Muscle layer of duodenum (tissue), 2 donors: Measurements from ENCODE around the gene HNF1B.
A peak's percentile ranks its signal among the peaks of the same experiment; 100 is the strongest.

Experiments used
- H3K27ac ChIP-seq: one replicate; pipeline ENCODE4 v1.7.0; 2013; ENCODE audit warnings: mild to moderate bottlenecking, low read length
- H3K27me3 ChIP-seq: one replicate; pipeline ENCODE4 v1.7.0; 2013; ENCODE audit warnings: low read depth, mild to moderate bottlenecking, control low read depth, low read length
- H3K36me3 ChIP-seq, 2 donors: one replicate each; pipeline ENCODE4 v1.7.0; 2013; ENCODE audit warnings: low read length in 2 of 2, control low read depth in 1 of 2, mild to moderate bottlenecking in 1 of 2; ENCODE audit not compliant: insufficient read depth in 2 of 2, control insufficient read depth in 1 of 2
- H3K4me1 ChIP-seq, 2 donors: one replicate each; pipeline ENCODE4 v1.7.0; 2013; ENCODE audit warnings: low read length in 2 of 2, mild to moderate bottlenecking in 2 of 2, control low read depth in 1 of 2, moderate library complexity in 1 of 2; ENCODE audit not compliant: insufficient read depth in 2 of 2, control insufficient read depth in 1 of 2
- H3K4me3 ChIP-seq, 2 donors: one replicate each; pipeline ENCODE4 v1.7.0; 2013; ENCODE audit warnings: low read length in 2 of 2, low read depth in 1 of 2, mild to moderate bottlenecking in 1 of 2
- H3K9me3 ChIP-seq, 2 donors: one replicate each; pipeline ENCODE4 v1.7.0; 2013; ENCODE audit warnings: low read length in 2 of 2, control low read depth in 1 of 2, mild to moderate bottlenecking in 1 of 2; ENCODE audit not compliant: control insufficient read depth in 1 of 2
- donor health status: healthy.

Gene HNF1B

GRCh38 chr17:37759014-37759637 lies 14.3 kb upstream of the HNF1B start:
- no peak overlapping the region for H3K27ac ChIP-seq
- no peaks in the 10 kb centered on the region for H3K9me3 ChIP-seq
- no peaks in the 10 kb centered on the region for H3K4me1 ChIP-seq
- H3K36me3 ChIP-seq = no peaks in the 10 kb centered on the region
- H3K4me3 ChIP-seq = no peak overlapping the region
- H3K27me3 ChIP-seq = no peaks in the 10 kb centered on the region

DNA sequence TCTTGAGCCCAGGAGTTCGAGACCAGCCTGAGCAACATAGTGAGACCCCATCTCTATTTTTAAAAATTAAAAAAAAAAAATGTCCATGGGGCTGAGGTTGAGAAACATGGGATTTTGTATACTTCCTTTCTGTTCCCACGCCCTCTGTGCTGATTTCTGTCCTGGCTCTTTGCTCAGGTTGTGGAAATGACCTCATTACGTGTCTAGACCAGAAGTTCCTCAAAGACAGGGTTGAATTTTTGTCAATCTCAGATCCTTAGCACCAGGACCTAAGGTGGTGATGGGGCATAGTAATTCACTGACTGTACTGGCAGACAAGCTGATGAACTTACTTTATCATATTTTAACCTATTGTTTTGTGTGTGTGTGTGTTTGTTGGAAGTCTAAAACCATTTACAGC lies 11.2 kb upstream of the HNF1B start:
- H3K27me3 ChIP-seq = no peaks in the 10 kb centered on the region

DNA sequence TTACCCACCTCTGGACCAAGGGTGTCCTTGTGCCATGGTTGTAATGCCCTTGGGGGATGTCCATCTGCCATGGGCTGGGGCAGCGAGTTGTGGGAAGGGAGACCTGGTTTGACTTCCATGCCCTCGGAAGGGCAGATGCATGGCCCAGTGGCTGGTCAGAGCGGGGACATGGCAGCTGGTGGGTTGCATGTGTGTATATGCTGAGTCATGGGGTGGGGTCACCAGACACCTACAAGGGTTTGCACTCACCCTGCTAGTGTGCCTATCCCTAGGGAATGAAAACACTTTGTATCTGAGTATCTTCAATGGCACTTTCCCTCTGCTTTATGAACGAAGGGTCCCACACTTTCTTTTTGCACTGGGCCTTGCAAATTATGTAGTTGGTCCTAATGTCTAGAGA lies 10.6 kb upstream of the HNF1B start:
- Histone ChIP-seq H3K4me3 (no peak overlapping the region), H3K27me3 (no peaks in the 10 kb centered on the region), H3K27ac (no peak overlapping the region), H3K9me3 (no peaks in the 10 kb centered on the region), H3K4me1 (no peaks in the 10 kb centered on the region), H3K36me3 (no peaks in the 10 kb centered on the region)

More for the DNA sequence above, 11.2 kb upstream of the HNF1B start:
- Histone ChIP-seq H3K9me3 (no peaks in the 10 kb centered on the region), H3K27ac (no peak overlapping the region), H3K4me3 (no peak overlapping the region), H3K4me1 (no peaks in the 10 kb centered on the region), H3K36me3 (no peaks in the 10 kb centered on the region)

- H3K9me3 ChIP-seq = no peaks in the 10 kb centered on the region
- H3K27me3 ChIP-seq = no peaks in the 10 kb centered on the region
- no peaks in the 10 kb centered on the region for H3K4me1 ChIP-seq
- H3K36me3 ChIP-seq = no peaks in the 10 kb centered on the region
- H3K27ac ChIP-seq = no peak overlapping the region
- H3K4me3 ChIP-seq = no peak overlapping the region
These were observed 9.5 kb upstream of the HNF1B start for GRCh38 chr17:37754363-37754762.

DNA sequence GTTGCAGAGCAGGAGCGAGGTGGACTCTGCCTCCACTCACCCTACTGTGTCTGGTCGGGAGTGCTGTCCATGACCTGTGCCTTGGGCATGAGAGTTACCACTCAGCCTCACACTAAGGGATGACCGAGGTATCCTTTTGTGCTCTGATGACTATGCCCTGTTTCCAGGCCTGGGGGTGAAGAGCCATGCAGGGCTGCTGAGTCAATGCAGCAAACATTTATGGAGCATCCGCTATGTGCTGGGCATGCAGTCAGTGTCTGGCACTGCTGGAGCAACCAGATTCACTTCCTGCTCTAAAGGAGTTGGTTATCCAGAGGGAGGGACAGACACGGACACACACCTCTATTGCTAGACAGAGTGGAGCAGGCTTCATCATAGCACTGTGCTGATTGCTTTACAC lies 7.6 kb upstream of the HNF1B start:
- no peaks in the 10 kb centered on the region for H3K36me3 ChIP-seq
- no peaks in the 10 kb centered on the region for H3K9me3 ChIP-seq
- H3K27me3 ChIP-seq = no peaks in the 10 kb centered on the region
- no peak overlapping the region for H3K4me3 ChIP-seq
- H3K27ac ChIP-seq = no peak overlapping the region
- H3K4me1 ChIP-seq = no peaks in the 10 kb centered on the region

- Histone ChIP-seq H3K9me3 (no peaks in the 10 kb centered on the region), H3K4me1 (no peaks in the 10 kb centered on the region), H3K36me3 (no peaks in the 10 kb centered on the region), H3K4me3 (no peak overlapping the region), H3K27me3 (no peaks in the 10 kb centered on the region), H3K27ac (no peak overlapping the region)
These were observed 6.1 kb upstream of the HNF1B start for GRCh38 chr17:37750768-37751475.

- peaks cover 0 to 4% of the 10 kb centered on the region in 2 donors for H3K4me1 ChIP-seq
- peaks cover 1% of the 10 kb centered on the region for H3K27me3 ChIP-seq
- H3K9me3 ChIP-seq = no peaks in the 10 kb centered on the region
- H3K4me3 ChIP-seq = no peak overlapping the region
- no peaks in the 10 kb centered on the region for H3K36me3 ChIP-seq
- H3K27ac ChIP-seq = no peak overlapping the region
These were observed 5.4 kb upstream of the HNF1B start for GRCh38 chr17:37750292-37750691.

- no peaks in the 10 kb centered on the region for H3K36me3 ChIP-seq
- H3K4me1 ChIP-seq = peaks cover 0 to 35% of the 10 kb centered on the region in 2 donors
- H3K27me3 ChIP-seq = peaks cover 25% of the 10 kb centered on the region
- peak overlapping the region in 1 of 2 donors; percentile 61 for H3K4me3 ChIP-seq
- no peak overlapping the region for H3K27ac ChIP-seq
- no peaks in the 10 kb centered on the region for H3K9me3 ChIP-seq
These were observed 2.4 kb upstream of the HNF1B start for GRCh38 chr17:37747222-37747621.

DNA sequence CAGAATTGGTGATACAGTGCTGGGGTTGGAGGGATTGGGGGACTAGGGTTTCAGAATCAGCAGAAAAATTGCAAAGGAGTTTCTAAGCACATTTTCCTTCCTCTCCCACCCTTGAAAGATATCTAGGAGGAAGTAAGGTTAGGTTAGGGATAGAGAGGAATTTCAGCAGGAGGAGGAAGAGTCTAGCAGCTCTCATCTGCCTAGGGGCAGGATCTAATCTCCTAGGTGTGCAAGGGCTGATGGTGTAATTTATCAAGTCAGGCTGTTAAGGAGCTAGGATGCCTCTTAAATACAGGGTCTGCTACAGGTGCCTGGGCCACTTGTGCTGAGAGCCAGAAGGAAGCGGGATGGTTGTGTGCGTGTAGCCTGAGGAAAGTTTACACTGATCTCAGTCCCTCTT lies 1.8 kb upstream of the HNF1B start:
- Histone ChIP-seq H3K9me3 (no peaks in the 10 kb centered on the region), H3K27ac (no peak overlapping the region), H3K36me3 (no peaks in the 10 kb centered on the region), H3K4me1 (peaks cover 0 to 41% of the 10 kb centered on the region in 2 donors), H3K4me3 (peak overlapping the region in 1 of 2 donors; percentile 61), H3K27me3 (peaks cover 31% of the 10 kb centered on the region)

DNA sequence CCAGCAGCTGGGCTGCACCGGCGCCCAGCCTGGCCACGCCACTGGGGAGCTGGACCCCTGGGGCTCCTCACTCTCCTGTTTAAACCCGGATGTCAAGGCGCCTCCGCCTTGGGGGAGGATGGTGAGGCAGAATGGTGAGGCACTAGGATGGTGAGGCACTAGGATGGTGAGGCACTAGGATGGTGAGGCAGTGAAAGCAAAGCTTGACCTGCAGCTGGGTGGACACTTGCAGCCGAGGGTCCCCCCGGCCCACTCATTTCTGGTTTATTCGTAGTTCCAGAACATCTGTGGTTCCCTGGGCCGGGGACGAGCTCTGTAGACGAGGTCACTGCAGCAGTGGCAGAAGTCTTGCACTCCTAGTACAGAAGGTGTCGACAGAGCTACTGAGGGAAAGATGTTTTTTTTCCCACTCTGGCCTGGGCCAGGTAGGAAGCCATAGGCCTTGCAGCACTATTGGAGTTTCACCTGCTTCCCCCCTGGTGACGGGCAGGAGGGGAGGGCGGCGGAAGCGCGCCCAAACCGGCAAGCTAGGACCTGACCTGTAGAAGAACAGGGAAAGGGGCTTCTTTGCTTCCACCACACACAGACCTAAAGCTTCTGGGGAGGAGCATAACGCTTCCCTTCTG lies 1.1 kb upstream of the HNF1B start:
- Histone ChIP-seq H3K27ac (peak overlapping the region; percentile 67), H3K4me3 (peak overlapping the region in 1 of 2 donors; percentile 61), H3K9me3 (no peaks in the 10 kb centered on the region), H3K27me3 (peaks cover 35% of the 10 kb centered on the region), H3K36me3 (no peaks in the 10 kb centered on the region), H3K4me1 (peaks cover 0 to 42% of the 10 kb centered on the region in 2 donors)

DNA sequence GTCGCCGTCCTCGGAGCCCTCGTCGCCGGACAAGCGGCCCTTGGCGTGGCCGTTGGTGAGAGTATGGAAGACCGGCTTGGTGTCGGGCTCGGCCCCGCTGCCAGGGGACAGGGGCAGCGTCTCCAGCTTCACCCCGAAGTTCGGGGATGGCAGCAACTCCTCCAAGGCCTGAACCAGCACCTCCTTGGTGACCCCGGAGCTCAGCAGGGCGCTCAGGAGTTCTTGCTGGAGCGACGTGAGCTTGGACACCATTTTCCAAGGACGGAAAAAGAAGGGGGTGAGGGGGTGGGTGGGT lies 279 bp downstream of the HNF1B start:
- peaks cover 0 to 42% of the 10 kb centered on the region in 2 donors for H3K4me1 ChIP-seq
- H3K27me3 ChIP-seq = peaks cover 44% of the 10 kb centered on the region
- no peaks in the 10 kb centered on the region for H3K9me3 ChIP-seq
- H3K4me3 ChIP-seq = peak overlapping the region in 1 of 2 donors; percentile 61
- H3K36me3 ChIP-seq = no peaks in the 10 kb centered on the region
- H3K27ac ChIP-seq = peak overlapping the region; percentile 67
